GM23248 (cell line): ENCODE results near the gene AGPAT3. TPM values are rescaled to one million over a fixed set of nuclear protein-coding genes. Genes with fewer than 3 reads are reported as not detected.

Source experiments
- DNase-seq: peaks from one replicate; pipeline ENCODE4 v3.0.0-alpha.2; 2015
- H2AFZ ChIP-seq: fragments of 200-600 bp; sonication (generic); 2 replicates; pipeline ENCODE4 v1.6.1; 2016; ENCODE audit warnings: antibody characterized with exemption
- H3F3A ChIP-seq: fragments of 200-600 bp; sonication (generic); 2 replicates; pipeline ENCODE4 v1.6.1; 2016; ENCODE audit warnings: mild to moderate bottlenecking, antibody characterized with exemption, mixed run types; ENCODE audit not compliant: insufficient read depth
- H3K27ac ChIP-seq: fragments of 200-600 bp; sonication (generic); 2 replicates; pipeline ENCODE4 v1.5.1; 2016; ENCODE audit warnings: mild to moderate bottlenecking
- H3K27me3 ChIP-seq: fragments of 200-600 bp; sonication (generic); replicated peaks from 2 replicates; pipeline ENCODE4 v1.6.1; 2016; ENCODE audit warnings: mild to moderate bottlenecking; ENCODE audit not compliant: insufficient read depth
- H3K36me3 ChIP-seq: fragments of 200-600 bp; sonication (generic); 2 replicates; pipeline ENCODE4 v1.6.1; 2016; ENCODE audit warnings: low read depth, mild to moderate bottlenecking
- H3K4me1 ChIP-seq: fragments of 200-600 bp; sonication (generic); 2 replicates; pipeline ENCODE4 v1.6.1; 2016; ENCODE audit warnings: mild to moderate bottlenecking; ENCODE audit not compliant: insufficient read depth
- H3K4me2 ChIP-seq: fragments of 200-600 bp; sonication (generic); one replicate; pipeline ENCODE4 v1.6.1; 2016; ENCODE audit warnings: mild to moderate bottlenecking; ENCODE audit not compliant: unreplicated experiment
- H3K4me3 ChIP-seq: fragments of 200-600 bp; sonication (generic); 2 replicates; pipeline ENCODE4 v1.5.1; 2016; ENCODE audit warnings: mild to moderate bottlenecking
- H3K79me2 ChIP-seq: fragments of 200-600 bp; sonication (generic); 2 replicates; pipeline ENCODE4 v1.6.1; 2016; ENCODE audit warnings: mild to moderate bottlenecking; ENCODE audit not compliant: insufficient read depth
- H3K9ac ChIP-seq: fragments of 200-600 bp; sonication (generic); 2 replicates; pipeline ENCODE4 v1.6.1; 2016; ENCODE audit warnings: mild to moderate bottlenecking
- H3K9me2 ChIP-seq: fragments of 200-600 bp; sonication (generic); 2 replicates; pipeline ENCODE4 v1.6.1; 2016; ENCODE audit warnings: mixed run types, mild to moderate bottlenecking, moderate library complexity; ENCODE audit not compliant: insufficient read depth
- H3K9me3 ChIP-seq: fragments of 200-600 bp; sonication (generic); one replicate; pipeline ENCODE4 v1.6.1; 2017; ENCODE audit warnings: low read depth
- H4K20me1 ChIP-seq: fragments of 200-600 bp; sonication (generic); 2 replicates; pipeline ENCODE4 v1.6.0; 2016; ENCODE audit not compliant: insufficient read depth
- EZH2 ChIP-seq: fragments of 200-600 bp; sonication (generic); IDR thresholded peaks from 2 replicates; pipeline ENCODE4 v1.6.1; 2018; ENCODE audit warnings: antibody characterized with exemption, mild to moderate bottlenecking; ENCODE audit not compliant: insufficient read depth, poor library complexity, severe bottlenecking
- EZH2phosphoT487 ChIP-seq: fragments of 200-600 bp; sonication (generic); IDR thresholded peaks from 2 replicates; pipeline ENCODE4 v1.6.1; 2018; ENCODE audit warnings: antibody characterized with exemption, moderate library complexity, mild to moderate bottlenecking, low read depth; ENCODE audit not compliant: insufficient read depth
- WGBS, 2 experiments: methylation state at CpG; one replicate each; pipeline ENCODE4 v1.1.6; 2015 to 2017; ENCODE audit warnings: low lambda C conversion rate in 2 of 2, low coverage in 1 of 2; ENCODE audit errors: missing lambda C conversion rate in 2 of 2; 5-methylcytosine and 5-hydroxymethylcytosine counted together
- in situ Hi-C: fragments of 300-500 bp; cut with MboI; formaldehyde crosslinking; loops from 2 replicates; pipeline ENCODE4 v1.15.0; 2020
- polyA plus RNA-seq: library from polyadenylated mRNA; unstranded; fragments of >200 nt; fragmentation: Nextera tagmentation; extraction: Ambion mirVana; gene quantifications from 2 replicates; pipeline ENCODE4 v1.2.1, GENCODE V29; 2016
- total RNA-seq: library from RNA; depleted of rRNA; stranded (reverse); fragments of >200 nt; shearing (Covaris generic); gene quantifications from 2 replicates; pipeline ENCODE4 v1.2.3, GENCODE V29; 2014

AGPAT3 gene
- total and polyA plus RNA-seq, 2 experiments from 2014 or later = 12.3 to 29.3 TPM

DNA sequence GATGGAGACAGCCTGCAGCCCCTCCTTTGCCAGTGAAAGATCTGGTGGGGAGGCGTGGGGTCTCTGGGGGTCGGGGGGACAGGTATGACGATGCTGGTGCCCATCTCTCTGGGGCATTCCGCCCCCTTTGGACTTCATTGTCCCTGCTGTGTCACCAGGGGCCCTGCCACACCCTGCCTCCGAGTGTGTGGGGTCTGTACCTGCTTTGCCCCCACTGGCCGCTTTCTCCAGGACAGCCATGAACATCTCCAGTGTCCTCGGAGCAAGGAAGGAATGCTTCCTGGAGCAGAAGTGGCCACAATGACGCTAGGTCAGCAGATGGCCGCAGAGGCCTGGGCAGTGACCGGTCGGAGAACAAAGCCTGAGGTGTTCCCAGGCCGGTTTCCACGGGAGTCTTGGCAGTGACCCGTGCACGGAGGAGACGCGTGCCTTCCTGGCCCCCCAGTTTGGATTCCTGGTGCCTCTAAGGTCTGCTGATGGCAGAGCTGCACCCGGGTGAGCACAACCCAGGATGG lies 128.5 kb downstream of the AGPAT3 start:
- no peak overlapping the region for H2AFZ ChIP-seq
- no peaks in the 10 kb centered on the region for H3K36me3 ChIP-seq
- H4K20me1 ChIP-seq = no peaks in the 10 kb centered on the region
- H3K4me3 ChIP-seq = no peak overlapping the region
- H3K4me1 ChIP-seq = no peaks in the 10 kb centered on the region
- H3K9me2 ChIP-seq = no peaks in the 10 kb centered on the region
- TF ChIP-seq EZH2 = no peak
- no peak for TF ChIP-seq EZH2phosphoT487
- no peaks in the 10 kb centered on the region for H3K79me2 ChIP-seq
- no peaks in the 10 kb centered on the region for H3K27me3 ChIP-seq
- H3K9ac ChIP-seq = no peak overlapping the region
- no peaks in the 10 kb centered on the region for H3K9me3 ChIP-seq
- H3K4me2 ChIP-seq = no peak overlapping the region
- H3K27ac ChIP-seq = no peak overlapping the region
- 85% methylated on average over 18 of the region's 18 CpGs for WGBS, 2 experiments
- in situ Hi-C loops = no loop called here
- DNase-seq = no peak
- H3F3A ChIP-seq = no peaks in the 10 kb centered on the region

DNA sequence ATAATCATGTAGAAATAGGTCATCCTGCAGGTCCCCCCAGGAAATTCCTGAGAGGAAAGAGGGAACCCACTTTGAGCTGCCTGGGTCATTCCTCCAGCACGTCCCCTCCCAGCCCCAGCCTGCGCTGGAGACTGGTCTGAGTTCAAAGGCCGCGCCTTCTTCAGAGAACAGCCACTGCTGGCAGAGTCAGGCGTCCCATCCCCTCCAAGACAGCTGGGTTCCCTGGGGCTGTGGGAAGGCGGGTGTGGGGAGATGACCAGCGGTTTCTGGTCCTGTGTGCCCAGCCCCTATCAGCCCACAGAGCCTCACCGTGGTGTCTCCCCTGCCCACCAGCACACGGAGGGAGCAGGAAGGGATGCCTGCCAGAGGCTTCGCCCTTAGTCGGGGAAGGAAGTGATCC lies 129.1 kb downstream of the AGPAT3 start:
- Histone ChIP-seq H3K9me2 (no peaks in the 10 kb centered on the region), H3F3A (no peaks in the 10 kb centered on the region), H3K4me3 (no peak overlapping the region), H3K27ac (no peak overlapping the region), H3K79me2 (no peaks in the 10 kb centered on the region), H3K9ac (no peak overlapping the region), H3K4me2 (no peak overlapping the region), H4K20me1 (no peaks in the 10 kb centered on the region), H3K9me3 (no peaks in the 10 kb centered on the region), H3K4me1 (no peaks in the 10 kb centered on the region), H3K27me3 (no peaks in the 10 kb centered on the region), H3K36me3 (no peaks in the 10 kb centered on the region), H2AFZ (no peak overlapping the region)
- in situ Hi-C loops = no loop called here
- no peak for DNase-seq
- 58 to 62% methylated on average over 11 of the region's 11 CpGs for WGBS, 2 experiments
- no peak for TF ChIP-seq EZH2
- TF ChIP-seq EZH2phosphoT487 = no peak

DNA sequence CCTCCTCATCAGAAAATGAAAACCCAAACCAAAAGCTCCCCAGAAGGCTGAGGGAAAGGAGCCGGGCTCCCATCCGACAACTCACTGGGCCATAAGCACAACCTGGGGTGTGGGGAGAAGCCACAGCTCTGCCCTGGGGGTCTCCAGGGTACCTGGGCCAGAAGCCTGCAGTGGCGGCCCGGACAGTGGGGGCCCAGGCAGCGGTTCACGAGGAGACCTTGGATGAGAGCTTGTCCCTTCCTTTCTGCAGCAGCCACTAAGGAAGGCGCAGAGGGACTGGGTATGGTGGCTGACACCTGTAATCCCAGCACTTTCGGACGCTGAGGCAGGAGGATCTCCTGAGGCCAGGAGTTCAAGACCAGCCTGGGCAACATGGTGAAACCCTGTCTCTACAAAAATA lies 129.6 kb downstream of the AGPAT3 start:
- Histone ChIP-seq H3K9ac (no peak overlapping the region), H4K20me1 (no peaks in the 10 kb centered on the region), H3K79me2 (no peaks in the 10 kb centered on the region), H3K9me3 (no peaks in the 10 kb centered on the region), H3F3A (no peaks in the 10 kb centered on the region), H3K27me3 (no peaks in the 10 kb centered on the region), H3K9me2 (no peaks in the 10 kb centered on the region), H2AFZ (no peak overlapping the region), H3K4me2 (no peak overlapping the region), H3K36me3 (no peaks in the 10 kb centered on the region), H3K4me3 (no peak overlapping the region), H3K27ac (no peak overlapping the region), H3K4me1 (no peaks in the 10 kb centered on the region)
- TF ChIP-seq EZH2 = no peak
- TF ChIP-seq EZH2phosphoT487 = no peak
- in situ Hi-C loops = no loop called here
- 89 to 94% methylated on average over 9 of the region's 9 CpGs for WGBS, 2 experiments
- no peak for DNase-seq

DNA sequence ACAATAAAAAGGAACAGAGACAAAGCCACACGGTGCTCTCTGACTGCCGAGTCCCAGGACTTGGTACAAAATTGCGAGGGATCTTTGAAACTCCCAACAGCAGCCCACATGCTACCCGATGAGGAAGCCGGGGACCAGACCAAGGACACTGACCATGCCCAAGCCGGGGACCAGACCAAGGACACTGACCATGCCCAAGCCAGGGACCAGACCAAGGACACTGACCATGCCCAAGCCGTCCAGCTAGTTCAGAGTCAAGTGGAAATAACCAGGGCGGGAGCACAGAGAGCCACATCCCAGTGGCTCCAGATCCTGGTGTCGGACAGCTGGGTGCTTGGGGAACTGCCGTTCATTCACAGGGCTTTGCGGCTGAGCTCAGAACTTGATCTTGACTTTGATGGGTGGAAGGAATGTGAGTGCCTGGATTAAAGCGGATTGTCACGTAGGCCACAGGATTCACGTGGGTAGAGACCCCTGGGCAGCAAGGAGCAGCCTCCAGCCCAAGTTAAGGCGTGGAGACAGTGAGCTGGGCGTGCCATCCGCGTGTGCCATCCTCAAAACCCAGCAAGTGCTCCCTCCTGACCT lies 130.6 kb downstream of the AGPAT3 start:
- no peak overlapping the region for H3K9ac ChIP-seq
- H3F3A ChIP-seq = no peaks in the 10 kb centered on the region
- no peaks in the 10 kb centered on the region for H3K9me3 ChIP-seq
- H4K20me1 ChIP-seq = no peaks in the 10 kb centered on the region
- no peaks in the 10 kb centered on the region for H3K36me3 ChIP-seq
- DNase-seq = no peak
- no peak for TF ChIP-seq EZH2phosphoT487
- H3K4me3 ChIP-seq = no peak overlapping the region
- H3K79me2 ChIP-seq = no peaks in the 10 kb centered on the region
- no peak overlapping the region for H3K27ac ChIP-seq
- no peaks in the 10 kb centered on the region for H3K4me1 ChIP-seq
- H3K4me2 ChIP-seq = no peak overlapping the region
- in situ Hi-C loops = no loop called here
- H2AFZ ChIP-seq = no peak overlapping the region
- WGBS, 2 experiments = 79% methylated on average over 18 of the region's 18 CpGs
- no peaks in the 10 kb centered on the region for H3K9me2 ChIP-seq
- no peaks in the 10 kb centered on the region for H3K27me3 ChIP-seq
